ENCODE results near the gene PRKN.

Gene PRKN

DNA sequence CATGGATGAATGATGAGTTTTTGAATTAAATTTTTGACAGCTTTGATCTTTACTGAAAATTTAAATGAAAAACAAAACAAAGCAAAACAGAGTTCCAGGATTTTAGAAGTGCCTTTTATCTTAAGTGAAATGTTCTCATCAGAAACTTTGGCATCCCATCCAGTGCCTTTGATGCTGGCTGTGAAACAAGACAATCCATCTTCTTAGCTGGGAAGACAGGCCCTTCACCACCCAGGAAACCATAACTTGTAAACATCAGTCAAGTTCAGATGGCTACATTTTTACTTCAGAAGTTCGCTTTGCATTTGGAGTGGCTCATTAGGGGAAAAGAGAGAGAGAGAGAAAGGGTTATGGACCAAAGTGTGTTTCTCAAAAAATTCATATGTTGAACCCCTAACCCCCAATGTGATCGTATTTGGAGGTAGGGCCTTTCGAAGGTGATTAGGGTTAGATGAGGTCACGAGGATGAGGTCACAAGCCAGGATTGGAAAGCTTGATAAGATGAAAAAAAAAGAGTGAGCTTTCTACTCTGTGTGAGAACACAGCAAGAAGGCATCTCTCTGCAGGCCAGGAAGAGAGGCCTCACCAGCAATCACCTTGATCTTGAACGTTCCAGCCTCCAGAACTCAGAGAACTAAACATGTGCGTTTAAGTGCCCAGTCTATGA is 366.5 kb downstream of the PRKN start:
- Histone ChIP-seq H3K4me1 (ENCODE audit: low read length) (no peaks in the 10 kb centered on the region), H3K9ac (ENCODE audit: low read length) (no peak overlapping the region)
- DNase-seq: no peak

DNA sequence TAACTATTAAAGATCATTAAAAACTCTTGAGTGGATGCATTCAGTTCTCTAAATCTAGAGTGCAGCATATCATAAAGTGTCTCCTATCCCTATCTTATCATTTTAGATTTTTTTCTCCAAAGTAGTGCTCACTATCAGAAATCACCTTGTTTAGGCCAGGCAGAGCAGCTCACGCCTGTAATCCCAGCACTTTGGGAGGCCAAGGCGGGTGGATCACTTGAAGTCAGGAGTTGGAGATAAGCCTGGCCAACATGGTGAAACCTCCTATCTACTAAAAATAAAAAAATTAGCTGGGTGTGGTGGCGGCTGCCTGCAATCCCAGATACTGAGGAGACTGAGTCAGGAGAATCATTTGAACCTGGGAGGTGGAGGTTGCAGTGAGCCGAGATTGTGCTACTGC is 368.9 kb downstream of the PRKN start:
- no peaks in the 10 kb centered on the region for H3F3A ChIP-seq (ENCODE audit: insufficient read depth, low read length)
- no peak overlapping the region for H3K27ac ChIP-seq (ENCODE audit: low read length)
- no peaks in the 10 kb centered on the region for H3K9me2 ChIP-seq (replicated peaks; ENCODE audit: insufficient read depth, low read length)
- no peak overlapping the region for H3K4me2 ChIP-seq (ENCODE audit: low read depth, low read length)
- no peaks in the 10 kb centered on the region for H3K9me3 ChIP-seq (replicated peaks; ENCODE audit: insufficient read depth, low read length)
- no peak overlapping the region for H3K9ac ChIP-seq (ENCODE audit: low read length)
- H3K36me3 ChIP-seq (replicated peaks; ENCODE audit: insufficient read depth, low read length): no peaks in the 10 kb centered on the region
- no peaks in the 10 kb centered on the region for H3K27me3 ChIP-seq (replicated peaks; ENCODE audit: insufficient read depth, low read length)
- no peak overlapping the region for H3K4me3 ChIP-seq (ENCODE audit: low read length)
- TF ChIP-seq, protein P1, sequence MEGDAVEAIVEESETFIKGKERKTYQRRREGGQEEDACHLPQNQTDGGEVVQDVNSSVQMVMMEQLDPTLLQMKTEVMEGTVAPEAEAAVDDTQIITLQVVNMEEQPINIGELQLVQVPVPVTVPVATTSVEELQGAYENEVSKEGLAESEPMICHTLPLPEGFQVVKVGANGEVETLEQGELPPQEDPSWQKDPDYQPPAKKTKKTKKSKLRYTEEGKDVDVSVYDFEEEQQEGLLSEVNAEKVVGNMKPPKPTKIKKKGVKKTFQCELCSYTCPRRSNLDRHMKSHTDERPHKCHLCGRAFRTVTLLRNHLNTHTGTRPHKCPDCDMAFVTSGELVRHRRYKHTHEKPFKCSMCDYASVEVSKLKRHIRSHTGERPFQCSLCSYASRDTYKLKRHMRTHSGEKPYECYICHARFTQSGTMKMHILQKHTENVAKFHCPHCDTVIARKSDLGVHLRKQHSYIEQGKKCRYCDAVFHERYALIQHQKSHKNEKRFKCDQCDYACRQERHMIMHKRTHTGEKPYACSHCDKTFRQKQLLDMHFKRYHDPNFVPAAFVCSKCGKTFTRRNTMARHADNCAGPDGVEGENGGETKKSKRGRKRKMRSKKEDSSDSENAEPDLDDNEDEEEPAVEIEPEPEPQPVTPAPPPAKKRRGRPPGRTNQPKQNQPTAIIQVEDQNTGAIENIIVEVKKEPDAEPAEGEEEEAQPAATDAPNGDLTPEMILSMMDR (IDR thresholded peaks at IDR 0.05; ENCODE audit: low read length): no peak
- H3K79me2 ChIP-seq (ENCODE audit: low read length): no peaks in the 10 kb centered on the region
- no peak for DNase-seq
- H3K4me1 ChIP-seq (ENCODE audit: low read length): no peaks in the 10 kb centered on the region
- H2AFZ ChIP-seq (ENCODE audit: low read length): no peak overlapping the region
- H4K20me1 ChIP-seq (ENCODE audit: insufficient read depth, low read length): no peaks in the 10 kb centered on the region

More for the DNA sequence above, 366.5 kb downstream of the PRKN start:
- Histone ChIP-seq H2AFZ (ENCODE audit: low read length) (no peak overlapping the region), H3K9me3 (replicated peaks; ENCODE audit: insufficient read depth, low read length) (no peaks in the 10 kb centered on the region), H4K20me1 (ENCODE audit: insufficient read depth, low read length) (no peaks in the 10 kb centered on the region), H3K79me2 (ENCODE audit: low read length) (no peaks in the 10 kb centered on the region), H3K36me3 (replicated peaks; ENCODE audit: insufficient read depth, low read length) (no peaks in the 10 kb centered on the region), H3F3A (ENCODE audit: insufficient read depth, low read length) (no peaks in the 10 kb centered on the region), H3K9me2 (replicated peaks; ENCODE audit: insufficient read depth, low read length) (no peaks in the 10 kb centered on the region), H3K27ac (ENCODE audit: low read length) (no peak overlapping the region), H3K27me3 (replicated peaks; ENCODE audit: insufficient read depth, low read length) (no peaks in the 10 kb centered on the region), H3K4me3 (ENCODE audit: low read length) (no peak overlapping the region), H3K4me2 (ENCODE audit: low read depth, low read length) (no peak overlapping the region)
- TF ChIP-seq EZH2phosphoT487 (IDR thresholded peaks at IDR 0.05; ENCODE audit: low read length): no peak
- no peak for TF ChIP-seq EZH2 (optimal IDR thresholded peaks at IDR 0.05; ENCODE audit: low read depth, low read length)
- TF ChIP-seq, protein P1 (IDR thresholded peaks at IDR 0.05; ENCODE audit: low read length): no peak

DNA sequence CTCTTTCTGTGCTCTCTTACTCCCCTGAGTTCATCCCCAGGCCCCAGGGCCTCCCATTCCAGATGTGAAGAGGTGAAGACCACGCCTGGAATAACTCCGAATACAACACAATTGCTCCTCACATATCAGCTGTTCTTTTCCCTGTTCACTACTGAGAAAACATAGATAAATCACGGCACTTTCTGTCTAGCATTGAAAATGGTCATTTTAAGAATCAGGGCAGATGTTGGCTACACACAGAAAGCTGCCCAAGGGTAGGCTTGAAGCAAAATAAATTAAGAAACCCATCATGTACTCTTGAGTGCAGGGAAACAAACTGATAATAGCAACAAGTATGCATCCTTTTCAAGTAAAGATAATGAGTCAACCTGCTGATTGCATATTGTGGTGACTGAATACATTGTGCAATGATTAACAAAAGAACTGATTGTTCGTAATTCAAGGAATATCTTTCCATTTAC is 382.5 kb downstream of the PRKN start:
- Histone ChIP-seq H2AFZ (ENCODE audit: low read length) (no peak overlapping the region), H3K4me3 (ENCODE audit: low read length) (no peak overlapping the region), H3K9me3 (replicated peaks; ENCODE audit: insufficient read depth, low read length) (no peaks in the 10 kb centered on the region), H3K9ac (ENCODE audit: low read length) (no peak overlapping the region), H3K27me3 (replicated peaks; ENCODE audit: insufficient read depth, low read length) (no peaks in the 10 kb centered on the region), H3K36me3 (replicated peaks; ENCODE audit: insufficient read depth, low read length) (no peaks in the 10 kb centered on the region), H3K79me2 (ENCODE audit: low read length) (no peaks in the 10 kb centered on the region), H3K9me2 (replicated peaks; ENCODE audit: insufficient read depth, low read length) (no peaks in the 10 kb centered on the region), H3F3A (ENCODE audit: insufficient read depth, low read length) (no peaks in the 10 kb centered on the region), H3K4me2 (ENCODE audit: low read depth, low read length) (no peak overlapping the region), H4K20me1 (ENCODE audit: insufficient read depth, low read length) (no peaks in the 10 kb centered on the region), H3K4me1 (ENCODE audit: low read length) (no peaks in the 10 kb centered on the region), H3K27ac (ENCODE audit: low read length) (no peak overlapping the region)
- TF ChIP-seq, protein P1 (IDR thresholded peaks at IDR 0.05; ENCODE audit: low read length): no peak
- TF ChIP-seq EZH2 (optimal IDR thresholded peaks at IDR 0.05; ENCODE audit: low read depth, low read length): no peak
- TF ChIP-seq EZH2phosphoT487 (IDR thresholded peaks at IDR 0.05; ENCODE audit: low read length): no peak
- DNase-seq: no peak
